Measurements from ENCODE around the gene LY86. TPM values are rescaled to one million over a fixed set of nuclear protein-coding genes. Genes with fewer than 3 reads are reported as not detected.

The LY86 gene
- total RNA-seq, 1 donor from 2014 or later: not detected

DNA sequence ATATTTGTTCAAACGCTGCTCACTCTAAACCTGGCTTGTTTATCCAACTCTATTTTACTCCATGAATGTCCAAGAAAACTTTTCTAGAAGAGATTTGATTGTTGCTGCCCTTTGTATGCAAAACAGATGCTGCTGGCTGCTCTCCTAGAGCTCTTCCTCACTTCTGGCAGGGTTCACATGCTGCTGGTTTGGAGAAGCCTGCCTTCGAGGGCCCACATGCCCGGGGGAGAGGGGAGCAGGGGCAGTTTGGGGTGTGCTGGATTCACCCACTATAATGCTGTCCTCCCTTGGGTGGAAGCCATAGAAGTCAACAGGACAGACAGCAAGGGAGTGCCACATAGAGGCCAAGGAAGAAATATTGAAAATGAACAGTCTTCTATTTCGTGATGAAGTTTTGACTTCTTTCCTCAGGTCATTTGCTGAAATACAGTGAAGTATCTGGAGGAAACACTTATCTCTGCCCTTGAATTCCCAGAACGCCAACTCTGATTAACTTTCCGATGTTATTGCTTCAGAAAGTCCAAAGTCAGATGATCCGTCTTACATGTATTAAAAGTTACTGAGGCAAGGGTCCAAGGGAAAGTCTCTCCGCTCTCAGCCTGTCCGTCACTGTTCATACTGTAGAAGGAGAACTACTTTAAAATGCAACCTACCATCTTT lies 32.4 kb downstream of the LY86 start:
- no peak for DNase-seq (ENCODE audit: low read depth)

DNA sequence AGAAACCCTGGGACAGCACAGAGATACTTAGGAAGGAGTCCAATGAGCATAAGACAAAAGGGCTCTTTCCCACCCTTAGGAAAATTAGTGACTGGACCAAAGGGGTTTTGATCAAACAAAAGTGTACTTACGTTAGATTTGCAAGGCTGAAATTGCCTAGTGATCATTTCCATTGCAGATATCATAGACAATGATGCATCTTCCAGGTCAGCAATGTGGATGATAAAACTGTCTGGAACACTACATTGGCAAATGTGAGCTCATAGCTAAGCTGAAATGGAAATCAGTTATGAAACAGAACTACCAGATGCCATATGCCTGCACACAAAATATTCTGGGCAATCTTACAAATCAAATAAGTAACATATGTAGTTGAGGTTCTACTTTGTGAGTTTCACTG lies 34.0 kb downstream of the LY86 start:
- DNase-seq (ENCODE audit: low read depth): no peak

DNA sequence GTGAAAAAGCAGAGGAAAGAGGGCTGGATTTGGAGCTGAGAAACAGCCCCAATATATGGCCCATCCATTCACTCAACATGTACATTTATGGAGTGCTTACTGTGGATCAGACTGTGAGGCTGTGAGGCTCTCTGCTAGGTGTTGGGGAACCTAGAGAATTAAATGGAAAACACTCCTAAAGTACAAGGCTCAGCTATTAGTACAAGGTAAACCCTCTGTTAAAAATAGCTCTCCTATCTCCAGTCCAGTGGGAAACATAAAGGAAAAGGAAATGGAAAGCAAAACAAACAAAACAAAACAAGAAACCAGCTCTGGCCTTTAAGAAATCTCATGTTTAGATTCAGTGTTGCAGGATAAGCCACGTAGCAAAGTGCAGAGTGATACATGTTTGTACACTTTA lies 35.0 kb downstream of the LY86 start:
- DNase-seq (ENCODE audit: low read depth): no peak

DNA sequence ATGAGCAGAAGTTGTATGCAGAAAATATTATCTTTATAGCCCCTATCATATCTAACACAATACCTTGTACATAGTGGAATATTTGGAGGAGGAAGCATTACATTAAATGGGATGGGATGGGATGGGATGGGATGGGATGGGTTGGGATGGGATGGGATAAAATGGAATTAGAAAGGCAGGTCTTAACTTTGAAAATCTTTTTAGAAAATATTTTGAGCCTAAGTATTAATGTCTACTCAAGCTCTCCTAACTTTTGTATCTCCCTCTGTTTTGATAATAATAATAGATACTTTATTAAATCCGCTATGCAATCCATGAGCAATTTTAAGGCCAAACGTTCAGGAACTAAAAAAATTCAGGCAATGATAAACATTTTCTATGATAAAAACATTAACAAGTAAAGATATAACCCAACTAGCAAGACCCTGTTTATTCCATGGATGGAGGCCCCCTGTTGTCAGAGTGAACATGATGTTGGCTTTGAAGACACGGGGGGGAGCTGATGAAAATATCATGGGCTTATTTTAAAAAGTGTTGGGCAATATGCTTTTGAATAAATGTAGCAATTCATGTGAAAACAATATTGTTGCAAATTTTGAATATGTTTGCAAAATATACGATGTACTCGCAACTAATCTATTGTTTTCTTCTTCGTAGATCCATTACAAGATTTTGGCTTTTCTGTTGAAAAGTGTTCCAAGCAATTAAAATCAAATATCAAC lies 35.9 kb downstream of the LY86 start:
- DNase-seq (ENCODE audit: low read depth): no peak

DNA sequence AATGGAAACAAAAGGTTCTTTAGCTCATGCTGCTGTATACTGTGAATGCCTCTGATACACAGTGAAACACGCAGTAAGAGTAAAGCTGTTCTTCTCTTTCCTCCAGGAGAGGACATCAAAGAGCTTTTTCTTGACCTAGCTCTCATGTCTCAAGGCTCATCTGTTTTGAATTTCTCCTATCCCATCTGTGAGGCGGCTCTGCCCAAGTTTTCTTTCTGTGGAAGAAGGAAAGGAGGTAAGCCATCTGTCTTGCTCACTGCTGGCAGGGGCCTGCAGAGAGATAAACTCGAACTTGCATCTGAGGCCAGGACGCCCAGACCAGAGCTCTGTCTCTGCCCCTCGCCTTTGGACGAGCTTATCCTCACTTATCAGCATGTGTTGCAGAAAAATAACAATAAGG lies 37.7 kb downstream of the LY86 start:
- no peak for DNase-seq (ENCODE audit: low read depth)

DNA sequence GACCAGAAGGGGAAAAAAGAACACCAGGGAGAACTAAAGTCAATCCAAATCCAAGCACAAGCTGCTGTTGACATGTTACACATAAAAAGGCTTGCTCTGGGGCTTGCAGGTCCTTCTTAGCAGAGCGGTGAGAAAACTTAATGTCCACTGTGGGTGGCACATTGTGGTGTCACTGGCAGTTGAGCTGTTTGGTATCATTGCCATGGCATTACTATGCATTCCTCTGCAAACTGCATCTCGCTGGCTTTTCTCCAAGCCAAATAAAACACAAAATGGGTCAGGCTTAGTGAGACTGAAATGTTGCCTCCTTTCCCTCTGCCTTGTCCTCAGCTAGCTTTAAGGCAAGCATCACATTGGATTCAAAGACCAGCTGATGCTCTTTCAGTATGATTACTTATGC lies 40.9 kb downstream of the LY86 start:
- no peak for DNase-seq (ENCODE audit: low read depth)

DNA sequence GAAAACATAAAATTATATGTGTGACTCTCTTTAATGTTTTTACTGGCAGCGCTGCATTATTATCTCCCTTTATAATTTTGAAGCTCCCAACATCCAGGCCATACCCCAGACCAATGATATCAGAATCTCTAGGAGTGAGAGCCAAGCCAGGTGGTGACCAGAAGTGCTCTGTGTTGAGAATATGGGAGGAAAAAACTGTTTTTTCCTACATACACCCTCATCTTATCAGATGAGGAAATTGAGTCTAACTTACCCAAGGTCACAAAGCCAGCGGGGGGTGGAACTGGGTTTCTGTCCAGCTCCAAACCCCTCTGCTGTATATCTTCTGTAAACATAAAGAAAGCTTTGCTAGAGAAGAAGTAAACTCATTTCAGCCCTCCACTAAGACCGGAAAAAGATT lies 42.5 kb downstream of the LY86 start:
- DNase-seq (ENCODE audit: low read depth): no peak

DNA sequence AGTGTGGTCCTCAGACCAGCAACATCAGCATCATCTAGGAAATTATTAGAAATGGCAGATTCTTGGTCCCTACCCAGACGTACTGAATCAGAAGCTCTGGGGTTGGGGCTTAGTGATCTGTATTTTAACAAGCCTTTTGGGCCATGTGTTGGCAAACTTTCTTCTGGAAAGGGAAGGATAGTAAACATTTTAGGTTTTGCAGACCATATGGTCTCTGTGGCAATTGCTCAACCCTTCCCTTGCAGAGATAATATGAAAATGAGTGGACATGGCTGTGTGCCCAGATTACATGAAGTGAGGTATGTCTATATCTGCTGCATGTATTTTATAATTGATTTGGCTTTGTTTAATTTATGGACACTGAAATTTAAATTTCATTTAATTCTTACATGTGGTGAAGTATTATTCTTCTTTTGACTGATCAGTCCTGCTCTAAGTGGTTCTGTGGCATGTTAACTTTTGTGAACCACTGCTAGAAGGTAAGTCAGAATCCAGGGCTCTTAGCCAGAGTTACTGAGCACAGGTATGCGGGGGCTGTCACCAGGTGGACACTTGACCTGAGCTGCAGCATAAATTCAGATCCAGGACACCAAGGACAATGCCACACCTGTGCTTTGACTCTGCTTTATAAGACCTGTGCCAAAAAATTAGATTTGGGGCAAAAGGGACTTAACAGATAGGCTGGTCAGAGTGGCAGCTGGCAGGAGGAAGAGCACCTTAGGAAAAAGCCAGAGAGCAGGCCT lies 43.2 kb downstream of the LY86 start:
- DNase-seq (ENCODE audit: low read depth): no peak

DNA sequence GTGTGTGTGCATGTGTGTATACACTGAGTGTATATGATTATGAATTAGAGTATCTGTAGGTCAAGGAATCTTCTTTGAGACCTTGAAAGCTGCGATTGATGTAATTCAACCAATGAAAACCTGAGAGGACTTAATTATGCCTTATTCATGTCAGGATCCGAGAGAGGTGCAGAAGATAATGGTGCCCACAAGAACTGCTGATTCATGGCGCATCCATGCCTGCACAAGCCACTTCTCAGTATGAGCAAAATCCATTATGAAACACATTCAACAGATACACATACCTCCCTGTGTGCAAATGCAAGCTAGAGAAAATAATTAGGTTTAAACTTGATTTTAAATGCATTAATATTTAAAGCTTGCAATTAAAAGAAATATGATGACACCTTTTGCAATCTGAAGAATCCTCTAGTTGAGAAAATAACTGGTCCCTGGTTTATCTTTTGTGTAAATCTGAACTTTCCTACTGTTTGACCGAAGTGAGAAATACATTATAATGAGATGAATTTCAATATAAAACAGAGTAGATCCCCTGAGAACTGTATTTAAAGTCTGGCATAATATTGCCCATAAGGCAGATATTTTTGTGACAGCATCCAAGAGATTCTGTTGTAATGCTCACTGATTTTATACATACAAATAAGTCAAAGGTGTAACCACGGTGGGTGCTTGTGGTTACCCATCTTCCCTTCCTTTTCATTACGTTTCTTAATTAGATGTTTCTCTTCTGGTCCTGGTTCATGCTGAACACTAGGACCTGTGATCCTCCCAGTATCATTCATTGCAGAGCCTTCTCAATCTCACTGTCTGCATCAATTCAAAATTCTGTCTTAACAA lies 45.6 kb downstream of the LY86 start:
- no peak for DNase-seq (ENCODE audit: low read depth)

DNA sequence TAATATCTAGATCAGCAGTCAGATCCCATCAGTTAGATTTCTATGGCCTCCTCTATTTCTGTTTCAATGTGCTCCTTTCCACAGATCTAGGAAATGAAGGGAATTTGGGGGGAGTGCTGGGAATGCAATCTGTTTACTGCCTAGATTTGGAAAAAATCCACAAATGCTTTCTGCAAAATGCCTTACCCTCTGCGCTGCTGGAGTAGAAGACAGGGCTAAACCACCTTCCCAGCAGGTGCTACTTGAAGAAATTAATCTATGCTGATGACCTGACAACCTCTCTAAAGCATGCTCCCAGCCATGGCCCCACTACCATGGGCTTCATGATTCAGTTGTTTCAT lies 46.2 kb downstream of the LY86 start:
- DNase-seq (ENCODE audit: low read depth): no peak

DNA sequence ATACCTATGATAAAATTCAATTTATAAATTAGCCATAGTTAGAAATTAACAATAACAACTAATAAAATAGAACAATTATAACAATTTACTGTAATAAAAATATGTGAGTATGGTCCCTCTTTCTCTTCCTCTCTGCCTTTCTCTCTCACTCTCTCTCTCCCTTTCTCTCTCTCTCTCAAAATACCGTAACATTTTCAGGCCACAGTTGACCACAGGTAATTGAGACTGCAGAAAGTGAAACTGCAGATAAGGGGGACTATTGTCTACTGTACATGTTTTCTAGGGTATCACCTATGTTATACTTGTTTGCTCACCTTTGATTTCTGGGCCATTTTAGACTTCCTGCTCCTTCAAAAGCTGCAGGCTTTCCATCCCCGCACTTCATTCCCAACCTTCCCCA lies 46.8 kb downstream of the LY86 start:
- no peak for DNase-seq (ENCODE audit: low read depth)

DNA sequence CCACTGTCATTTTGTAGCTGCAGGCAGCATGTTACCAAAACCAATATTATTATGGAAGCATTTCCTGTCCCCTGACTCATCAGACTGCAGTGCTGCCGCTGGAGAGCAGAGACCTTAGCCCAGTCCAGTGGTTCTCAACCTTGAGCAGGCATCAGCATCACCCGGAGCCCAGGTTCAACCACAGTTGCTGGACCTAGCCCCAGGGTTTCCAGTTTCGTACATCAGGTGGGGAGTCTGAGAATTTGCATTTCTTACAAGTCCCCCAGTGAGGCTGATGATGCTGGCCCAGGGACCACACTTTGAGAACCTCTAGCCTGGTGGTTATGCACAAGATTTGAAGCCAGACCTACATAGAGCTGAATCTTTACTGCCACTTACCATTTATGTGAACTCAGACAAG lies 47.3 kb downstream of the LY86 start:
- DNase-seq (ENCODE audit: low read depth): no peak

DNA sequence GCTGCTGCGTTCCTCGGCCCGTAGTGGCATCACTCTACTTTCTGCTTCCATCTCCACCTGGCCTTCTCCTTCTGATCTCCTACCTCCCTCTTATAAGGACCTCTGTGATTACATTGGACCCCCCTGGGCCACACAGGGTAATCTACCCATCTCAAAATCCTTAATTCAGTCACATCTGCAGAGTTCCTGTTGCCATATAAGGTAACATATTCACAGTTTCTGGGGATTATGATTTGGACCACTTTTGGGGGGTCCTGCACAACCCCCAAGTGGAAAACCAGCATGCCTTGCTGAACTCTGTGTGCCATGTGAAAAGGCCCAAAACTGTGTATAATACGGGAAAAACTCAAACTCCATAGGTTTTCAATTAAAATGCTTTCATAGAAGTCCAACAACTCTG lies 51.1 kb downstream of the LY86 start:
- no peak for DNase-seq (ENCODE audit: low read depth)

DNA sequence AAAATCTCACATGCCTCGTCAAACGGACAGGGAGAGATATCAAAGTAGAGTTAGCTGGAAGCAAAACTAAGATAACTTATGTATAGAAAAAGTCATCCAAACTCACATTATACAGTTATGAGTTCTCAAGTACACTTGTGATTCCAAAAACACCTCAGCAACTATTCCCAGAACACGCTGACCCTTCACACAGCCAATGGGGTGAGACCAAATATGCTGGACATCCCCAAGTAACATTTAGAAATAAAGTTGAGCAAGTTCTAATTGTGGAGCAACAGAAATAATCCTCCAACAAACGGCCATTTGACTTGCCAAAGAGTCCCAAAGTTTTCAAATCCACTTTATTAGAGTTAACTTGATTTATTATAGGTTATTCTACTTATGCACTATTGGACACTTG lies 52.4 kb downstream of the LY86 start:
- no peak for DNase-seq (ENCODE audit: low read depth)

DNA sequence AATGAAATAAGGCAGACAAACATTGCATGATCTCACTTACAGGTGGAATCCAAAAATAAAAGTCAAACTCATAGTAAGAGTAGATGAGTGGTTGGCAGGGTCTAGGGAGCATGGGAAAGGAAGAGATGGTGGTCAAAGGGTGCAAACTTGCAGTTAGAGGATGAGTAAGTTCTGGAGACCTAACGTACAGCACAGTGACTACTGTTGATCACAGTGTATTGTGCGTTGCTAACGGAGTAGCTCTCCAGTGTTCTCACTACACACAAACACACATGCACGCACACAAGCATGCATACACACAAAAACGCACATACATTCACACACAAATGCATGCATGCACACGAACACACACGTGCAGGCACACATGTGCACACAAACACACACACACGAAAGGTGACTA lies 54.9 kb downstream of the LY86 start:
- no peak for DNase-seq (ENCODE audit: low read depth)

DNA sequence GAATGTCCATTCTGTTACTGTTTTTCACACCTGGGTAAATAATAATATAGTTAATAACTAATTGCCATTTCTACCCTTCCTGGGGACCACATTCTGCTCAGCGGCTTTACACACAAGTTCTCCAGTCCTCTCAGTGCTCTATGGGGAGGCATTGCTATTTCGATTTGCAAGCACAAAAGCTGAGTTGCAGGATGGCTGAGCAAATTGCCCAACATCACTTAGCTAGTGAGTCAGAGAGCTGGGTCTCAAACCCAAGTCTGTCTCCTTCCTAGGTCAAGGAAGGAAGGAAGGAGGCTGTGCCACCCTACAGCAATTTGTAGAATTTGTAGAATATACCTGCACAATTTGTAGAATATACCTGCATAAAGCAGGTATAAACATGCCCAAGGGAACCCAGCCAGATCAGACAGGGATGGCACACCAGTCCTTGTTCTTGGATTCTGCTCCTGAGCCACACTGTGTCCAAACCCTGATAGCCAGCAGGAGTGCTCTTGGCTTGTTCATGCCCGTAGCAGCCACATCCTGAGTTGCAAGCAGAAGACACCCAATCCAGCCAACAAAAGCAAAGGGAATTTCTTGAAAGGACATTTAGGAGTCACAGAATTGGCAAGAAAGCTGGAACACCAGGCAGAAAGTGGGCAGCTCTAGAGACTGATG lies 56.9 kb downstream of the LY86 start:
- no peak for DNase-seq (ENCODE audit: low read depth)

DNA sequence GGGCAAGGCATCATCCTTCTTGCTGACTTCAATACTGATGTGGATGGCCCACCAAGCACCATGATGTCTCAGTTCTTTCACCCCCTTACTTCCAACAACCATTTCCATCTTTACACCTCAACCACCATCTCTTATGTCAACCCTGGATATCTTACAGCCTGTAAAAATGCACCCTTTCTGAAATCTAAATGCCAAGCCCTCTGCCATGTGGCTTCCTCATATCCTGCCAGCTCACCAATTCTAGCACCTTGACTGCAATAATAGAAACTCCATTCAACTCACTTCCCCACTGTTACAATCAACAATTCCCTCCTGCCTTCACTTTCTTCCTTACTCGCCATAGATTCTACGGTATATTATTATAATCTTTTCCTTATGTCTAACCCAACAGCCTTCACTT lies 57.9 kb downstream of the LY86 start:
- no peak for DNase-seq (ENCODE audit: low read depth)

DNA sequence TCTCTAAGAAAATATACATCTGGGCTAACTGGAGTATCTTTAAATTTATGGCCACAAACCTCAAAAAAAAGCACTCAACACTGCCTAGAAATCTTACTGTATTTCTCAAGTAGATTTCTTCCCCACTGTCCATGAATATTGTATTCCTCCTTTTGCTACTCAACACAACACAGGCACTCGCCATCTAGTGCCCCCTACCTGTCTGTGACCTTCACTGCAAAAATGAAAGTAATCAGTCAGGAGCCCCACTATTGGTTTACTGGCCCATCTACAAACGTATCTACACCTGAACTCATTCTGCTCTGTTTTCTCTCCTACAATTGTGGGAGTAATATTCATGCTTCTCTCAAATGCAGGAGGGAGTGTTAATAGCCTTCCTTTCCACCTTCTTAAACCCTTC lies 58.3 kb downstream of the LY86 start:
- no peak for DNase-seq (ENCODE audit: low read depth)

DNA sequence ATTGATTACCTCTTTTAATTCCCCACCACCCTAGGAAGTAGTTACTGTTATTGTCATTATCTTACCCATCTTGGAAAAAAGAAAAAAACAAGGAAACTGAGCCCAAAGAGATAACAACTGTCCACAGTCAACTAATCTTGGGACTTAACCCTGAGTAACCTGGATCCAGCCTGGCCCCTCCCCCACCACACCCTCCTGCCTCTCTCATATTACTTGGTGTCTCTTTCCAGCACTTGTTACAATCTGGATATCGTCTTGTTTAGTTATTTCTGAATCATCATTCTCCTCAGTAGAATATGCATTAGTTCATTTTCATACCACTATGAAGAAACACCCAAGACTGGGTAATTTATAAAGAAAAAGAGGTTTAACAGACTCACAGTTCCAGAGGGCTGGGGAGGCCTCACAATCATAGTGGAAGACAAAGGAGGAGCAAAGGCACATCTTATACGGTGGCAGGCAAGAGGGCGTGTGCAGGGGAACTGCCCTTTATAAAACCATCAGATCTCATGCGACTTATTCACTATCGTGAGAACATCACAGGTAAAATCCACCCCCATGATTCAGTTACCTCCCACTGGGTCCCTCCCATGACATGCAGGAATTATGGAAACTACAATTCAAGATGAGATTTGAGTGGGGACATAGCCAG lies 60.3 kb downstream of the LY86 start:
- DNase-seq (ENCODE audit: low read depth): no peak

DNA sequence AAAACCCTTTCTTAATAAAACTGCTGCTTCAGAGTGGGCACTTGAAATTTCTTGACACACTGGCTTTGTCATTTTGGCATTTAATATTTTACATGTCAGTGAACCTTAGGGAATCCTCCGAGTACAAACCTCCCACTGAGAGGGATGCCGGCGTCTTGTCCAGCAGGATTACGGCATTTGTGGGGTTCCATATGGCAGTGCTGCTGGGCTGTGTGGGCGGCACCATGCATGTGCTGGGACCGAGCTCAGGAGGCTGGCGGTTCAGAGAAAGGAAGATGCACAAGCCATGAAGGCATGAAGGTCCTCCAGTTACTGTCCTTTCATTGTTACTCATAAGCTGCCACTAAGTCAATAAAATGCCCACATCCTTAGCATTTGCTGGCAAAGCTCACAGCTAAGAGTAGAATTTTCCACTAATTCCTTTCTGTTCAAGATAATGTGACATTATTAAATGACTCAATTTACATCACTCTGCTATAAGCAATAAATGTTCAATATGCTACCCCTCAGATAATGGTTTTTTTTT lies 61.4 kb downstream of the LY86 start:
- DNase-seq (ENCODE audit: low read depth): no peak

DNA sequence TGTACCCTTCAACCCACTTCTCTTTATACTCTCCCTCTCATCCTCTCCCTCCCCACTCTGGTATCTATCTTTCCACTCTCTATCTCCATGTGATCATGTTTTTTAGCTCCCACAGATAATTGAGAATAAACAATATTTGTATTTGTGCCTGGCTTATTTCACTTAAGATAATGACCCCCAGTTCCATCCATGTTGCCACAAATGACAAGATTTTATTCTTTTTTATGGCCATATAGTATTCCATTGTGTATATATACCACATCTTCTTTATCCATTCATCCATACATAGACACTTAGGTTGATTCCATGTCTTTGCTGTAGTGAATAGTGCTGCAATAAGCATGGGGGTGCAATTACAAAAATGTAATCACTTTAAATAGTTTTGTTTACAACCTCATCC lies 62.3 kb downstream of the LY86 start:
- no peak for DNase-seq (ENCODE audit: low read depth)

Measured in myocyte (in vitro differentiated cells).